Natural killer cell (primary cell): ENCODE measurements around the gene ZNF587. TPM values are rescaled to one million over a fixed set of nuclear protein-coding genes. Genes with fewer than 3 reads are reported as not detected.

ENCODE experiments used
- ATAC-seq, 3 donors: fragments of 150-1000 bp in 2 of 3; fragments of 200-7000 bp in 1 of 3; cut with Tn5 transposase; 1 replicate in 1 of 3; 2 replicates in 2 of 3; pipeline ENCODE4 v1.10.0; 2021; ENCODE audit warnings: mild to moderate bottlenecking in 2 of 3, moderate library complexity in 2 of 3
- DNase-seq, 2 donors: peaks; one replicate each; pipeline versions ENCODE4 v3.0.0 to v3.0.0-alpha.2; 2013 to 2021; ENCODE audit warnings: mixed read lengths in 1 of 2
- H3K27ac ChIP-seq: one replicate; pipeline ENCODE4 v1.5.1; 2013; ENCODE audit warnings: mild to moderate bottlenecking, low read length
- H3K27me3 ChIP-seq: one replicate; pipeline ENCODE4 v1.6.1; 2013; ENCODE audit warnings: low read length; ENCODE audit not compliant: control insufficient read depth, insufficient read depth
- H3K36me3 ChIP-seq: one replicate; pipeline ENCODE4 v1.6.1; 2013; ENCODE audit warnings: low read length; ENCODE audit not compliant: control insufficient read depth, insufficient read depth
- H3K4me1 ChIP-seq: one replicate; pipeline ENCODE4 v1.6.1; 2013; ENCODE audit warnings: low read length; ENCODE audit not compliant: control insufficient read depth, insufficient read depth
- H3K4me3 ChIP-seq: one replicate; pipeline ENCODE4 v1.5.1; 2013; ENCODE audit warnings: low read length
- H3K9me3 ChIP-seq: one replicate; pipeline ENCODE4 v1.6.1; 2013; ENCODE audit warnings: low read length; ENCODE audit not compliant: control insufficient read depth, insufficient read depth
- H3K27ac Mint-ChIP-seq, 2 donors: one replicate each; pipeline ENCODE4 v1.8.0; 2022; ENCODE audit warnings: mild to moderate bottlenecking in 2 of 2, mixed read lengths in 2 of 2, moderate library complexity in 1 of 2
- H3K27me3 Mint-ChIP-seq, 2 donors: one replicate each; pipeline ENCODE4 v1.8.0; 2022; ENCODE audit warnings: low read depth in 2 of 2, mixed read lengths in 2 of 2
- H3K36me3 Mint-ChIP-seq: one replicate; pipeline ENCODE4 v1.8.0; 2022; ENCODE audit warnings: mixed read lengths
- H3K4me1 Mint-ChIP-seq, 2 donors: one replicate each; pipeline ENCODE4 v1.8.0; 2022; ENCODE audit warnings: mixed read lengths in 2 of 2
- H3K4me3 Mint-ChIP-seq: one replicate; pipeline ENCODE4 v1.8.0; 2022; ENCODE audit warnings: mild to moderate bottlenecking, moderate library complexity, mixed read lengths
- H3K9me3 Mint-ChIP-seq, 2 donors: one replicate each; pipeline ENCODE4 v1.8.0; 2022; ENCODE audit warnings: mixed read lengths in 2 of 2
- WGBS: methylation state at CpG from one replicate; pipeline ENCODE4 v1.1.7; 2013; ENCODE audit warnings: missing lambda C conversion rate; ENCODE audit not compliant: insufficient coverage; 5-methylcytosine and 5-hydroxymethylcytosine counted together
- intact Hi-C: fragments of 100-400 bp; cut with micrococcal nuclease; formaldehyde crosslinking; loops from one replicate; pipeline ENCODE4 v1.14.2; 2022
- total RNA-seq, 4 donors: library from RNA; stranded (reverse); fragments of 120-200 nt in 1 of 4; gene quantifications; one replicate each; pipeline versions ENCODE4 v1.2.3 to v1.2.4, GENCODE V29; 2013 to 2022
- TF ChIP-seq, protein P1 (sequence below): fragments of 200-600 bp; IDR thresholded peaks from one replicate; pipeline ENCODE4 v1.8.0; 2022; ENCODE audit warnings: antibody characterized with exemption

Gene ZNF587
- total RNA-seq, 3 donors from 2014 or later (not counting 1 experiment from before 2014, with no cell fraction given), result 54.9 to 58.9 (median 55.1) TPM

DNA sequence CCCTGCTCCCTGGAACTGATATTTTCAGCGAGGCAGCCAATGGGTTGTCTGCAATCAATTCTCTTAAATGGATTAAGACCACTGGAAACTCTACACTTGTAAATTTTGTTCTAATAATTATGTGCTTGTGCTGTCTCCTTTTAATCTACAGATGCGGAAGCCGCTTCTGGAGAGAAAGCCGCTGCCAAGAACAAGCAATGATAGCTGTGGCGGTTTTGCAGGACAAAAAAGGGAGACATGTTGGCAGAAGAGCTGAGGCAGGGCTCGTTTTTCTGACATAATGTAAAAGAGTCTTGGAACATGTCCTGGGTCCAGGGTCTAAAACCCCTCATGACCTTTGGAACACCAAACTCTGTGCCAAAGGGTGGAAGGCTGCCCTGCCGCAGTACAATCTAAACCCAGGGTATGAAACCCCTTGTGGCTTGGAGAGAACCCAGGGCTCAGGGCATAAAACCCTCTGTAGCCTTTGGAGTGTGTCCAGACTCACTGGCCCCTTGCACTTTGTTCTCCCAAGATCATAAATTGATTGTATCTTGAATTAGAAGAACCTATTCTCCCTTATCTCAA lies 54.0 kb downstream of the ZNF587 start:
- Histone ChIP-seq H3K27ac (no peak overlapping the region), H3K27me3 (no peaks in the 10 kb centered on the region), H3K4me1 (no peaks in the 10 kb centered on the region), H3K4me3 (no peak overlapping the region), H3K36me3 (no peaks in the 10 kb centered on the region), H3K9me3 (peaks cover 5% of the 10 kb centered on the region)
- Mint-ChIP-seq H3K27ac (no peak overlapping the region), H3K4me3 (no peak overlapping the region), H3K36me3 (no peaks in the 10 kb centered on the region), H3K4me1 (peaks cover 5 to 6% of the 10 kb centered on the region in 2 donors), H3K9me3 (no peaks in the 10 kb centered on the region), H3K27me3 (no peaks in the 10 kb centered on the region)
- 78% methylated on average over 7 of the region's 7 CpGs for WGBS
- DNase-seq (no peak), ATAC-seq (no peak)
- intact Hi-C loops, result no loop called here
- TF ChIP-seq, protein P1, sequence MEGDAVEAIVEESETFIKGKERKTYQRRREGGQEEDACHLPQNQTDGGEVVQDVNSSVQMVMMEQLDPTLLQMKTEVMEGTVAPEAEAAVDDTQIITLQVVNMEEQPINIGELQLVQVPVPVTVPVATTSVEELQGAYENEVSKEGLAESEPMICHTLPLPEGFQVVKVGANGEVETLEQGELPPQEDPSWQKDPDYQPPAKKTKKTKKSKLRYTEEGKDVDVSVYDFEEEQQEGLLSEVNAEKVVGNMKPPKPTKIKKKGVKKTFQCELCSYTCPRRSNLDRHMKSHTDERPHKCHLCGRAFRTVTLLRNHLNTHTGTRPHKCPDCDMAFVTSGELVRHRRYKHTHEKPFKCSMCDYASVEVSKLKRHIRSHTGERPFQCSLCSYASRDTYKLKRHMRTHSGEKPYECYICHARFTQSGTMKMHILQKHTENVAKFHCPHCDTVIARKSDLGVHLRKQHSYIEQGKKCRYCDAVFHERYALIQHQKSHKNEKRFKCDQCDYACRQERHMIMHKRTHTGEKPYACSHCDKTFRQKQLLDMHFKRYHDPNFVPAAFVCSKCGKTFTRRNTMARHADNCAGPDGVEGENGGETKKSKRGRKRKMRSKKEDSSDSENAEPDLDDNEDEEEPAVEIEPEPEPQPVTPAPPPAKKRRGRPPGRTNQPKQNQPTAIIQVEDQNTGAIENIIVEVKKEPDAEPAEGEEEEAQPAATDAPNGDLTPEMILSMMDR, result no peak

DNA sequence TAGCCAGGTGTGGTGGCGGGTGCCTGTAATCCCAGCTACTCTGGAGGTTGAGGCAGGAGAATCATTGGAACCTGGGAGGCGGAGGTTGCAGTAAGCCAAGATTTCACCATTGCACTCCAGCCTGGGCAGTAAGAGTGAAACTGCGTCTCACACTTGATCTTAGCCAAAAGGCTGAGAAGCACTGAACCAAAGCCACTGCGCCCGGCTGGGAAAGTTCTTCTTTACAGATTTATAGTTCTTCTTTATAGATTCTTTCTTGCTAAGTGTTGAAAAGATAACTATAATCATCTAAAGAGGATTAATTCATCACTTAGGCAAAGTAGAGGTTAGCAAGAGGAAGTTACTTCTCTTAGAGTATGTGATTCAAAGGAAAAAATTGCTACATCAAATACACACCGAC lies 55.6 kb downstream of the ZNF587 start:
- DNase-seq (no peak), ATAC-seq (no peak)
- H3K36me3 ChIP-seq, result peaks cover 2% of the 10 kb centered on the region
- intact Hi-C loops, result no loop called here
- no peak overlapping the region for H3K4me3 ChIP-seq
- no peak overlapping the region for H3K27ac ChIP-seq
- H3K9me3 Mint-ChIP-seq, result no peaks in the 10 kb centered on the region
- H3K27me3 Mint-ChIP-seq, result no peaks in the 10 kb centered on the region
- no peaks in the 10 kb centered on the region for H3K36me3 Mint-ChIP-seq
- 90% methylated on average over 3 of the region's 6 CpGs for WGBS
- peaks cover 5 to 6% of the 10 kb centered on the region in 2 donors for H3K4me1 Mint-ChIP-seq
- H3K27me3 ChIP-seq, result no peaks in the 10 kb centered on the region
- TF ChIP-seq, protein P1, result no peak
- no peak overlapping the region for H3K27ac Mint-ChIP-seq
- no peak overlapping the region for H3K4me3 Mint-ChIP-seq
- H3K4me1 ChIP-seq, result no peaks in the 10 kb centered on the region
- H3K9me3 ChIP-seq, result peaks cover 5% of the 10 kb centered on the region

DNA sequence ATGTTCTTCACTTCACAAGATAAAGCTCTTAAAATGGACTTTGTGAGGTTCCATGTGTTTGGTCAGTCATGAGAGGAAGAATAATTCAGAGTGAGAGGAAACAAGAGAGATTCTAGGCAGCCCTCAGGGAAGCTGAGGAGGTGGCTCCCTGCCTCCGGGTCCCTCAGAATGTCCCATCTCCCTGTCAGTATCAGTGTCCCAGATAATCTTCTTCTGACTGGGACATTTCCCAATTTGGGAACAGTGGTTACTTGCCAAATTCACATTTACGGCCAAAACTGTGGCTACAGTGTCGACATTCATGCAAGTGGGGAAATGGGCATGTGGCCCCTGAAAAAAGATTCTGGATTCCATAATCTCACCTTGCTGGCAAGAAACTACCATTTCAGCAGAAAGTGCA lies 57.7 kb downstream of the ZNF587 start:
- Mint-ChIP-seq H3K4me3 (no peak overlapping the region), H3K27me3 (no peaks in the 10 kb centered on the region), H3K36me3 (peaks cover 17% of the 10 kb centered on the region), H3K9me3 (no peaks in the 10 kb centered on the region), H3K4me1 (peaks cover 11 to 14% of the 10 kb centered on the region in 2 donors), H3K27ac (no peak overlapping the region)
- DNase-seq (no peak), ATAC-seq (no peak)
- Histone ChIP-seq H3K27ac (no peak overlapping the region), H3K27me3 (no peaks in the 10 kb centered on the region), H3K4me3 (no peak overlapping the region), H3K36me3 (peaks cover 10% of the 10 kb centered on the region), H3K9me3 (peaks cover 8% of the 10 kb centered on the region), H3K4me1 (no peaks in the 10 kb centered on the region)
- WGBS, result 100% methylated on average over 3 of the region's 3 CpGs
- TF ChIP-seq, protein P1, result no peak
- intact Hi-C loops, result no loop called here

DNA sequence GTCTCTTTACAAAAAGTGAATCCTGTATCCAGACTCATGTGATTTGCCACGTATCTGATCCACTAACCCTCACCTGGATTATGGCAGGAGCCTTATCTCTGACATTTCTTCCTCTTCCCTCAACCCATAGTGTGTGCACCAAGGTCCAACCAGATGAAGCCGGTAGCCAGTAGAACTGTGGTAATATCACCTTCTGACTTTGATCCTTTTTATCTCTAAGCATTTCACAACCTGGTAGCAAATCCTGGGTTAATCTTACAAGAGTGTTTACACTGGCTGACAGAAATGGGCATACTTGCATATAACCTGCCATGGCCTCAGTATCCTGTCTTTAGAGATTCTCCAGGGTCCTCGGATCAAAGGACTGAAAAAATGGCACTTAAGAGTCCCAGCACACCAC lies 64.9 kb downstream of the ZNF587 start:
- Mint-ChIP-seq H3K27ac (peak overlapping the region; percentile 99), H3K4me3 (peak overlapping the region; percentile 97), H3K4me1 (peaks cover 41 to 47% of the 10 kb centered on the region in 2 donors), H3K27me3 (no peaks in the 10 kb centered on the region), H3K9me3 (peaks cover 0 to 2% of the 10 kb centered on the region in 2 donors), H3K36me3 (peaks cover 25% of the 10 kb centered on the region)
- intact Hi-C loops, result loop anchor here (10.0 kb wide), 1 partner anchor 90 kb away; the partner anchor contains the start of gene ZNF606
- Histone ChIP-seq H3K9me3 (peaks cover 6% of the 10 kb centered on the region), H3K36me3 (peaks cover 10% of the 10 kb centered on the region), H3K4me3 (no peak overlapping the region), H3K27ac (no peak overlapping the region), H3K27me3 (no peaks in the 10 kb centered on the region), H3K4me1 (peaks cover 16% of the 10 kb centered on the region)
- 99% methylated on average over 3 of the region's 3 CpGs for WGBS
- no peak for DNase-seq
- TF ChIP-seq, protein P1, result no peak
- ATAC-seq, result no peak
